ENCODE results near the gene WDR27.

Gene WDR27

DNA sequence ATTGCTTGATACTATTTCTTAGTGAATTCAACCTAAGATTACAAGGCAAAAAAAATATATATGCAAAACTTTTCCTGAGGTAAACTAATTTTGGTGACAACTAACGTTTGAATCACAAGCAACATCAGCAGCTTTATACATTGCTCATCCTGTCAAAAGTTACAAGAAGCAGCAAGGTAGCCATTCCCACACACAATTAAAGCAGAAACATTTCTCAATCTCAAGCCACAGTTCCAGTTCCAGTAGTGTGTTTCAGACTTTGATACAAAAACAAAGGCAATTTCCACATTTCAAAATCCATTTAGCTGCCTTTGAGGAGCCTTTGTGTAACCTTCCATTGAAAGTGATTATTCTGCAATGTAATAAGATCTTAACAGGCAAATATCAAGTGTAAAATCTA is 191.0 kb downstream of the WDR27 start:
- no peak for DNase-seq (ENCODE audit: low spot score)
- TF ChIP-seq, protein P1, sequence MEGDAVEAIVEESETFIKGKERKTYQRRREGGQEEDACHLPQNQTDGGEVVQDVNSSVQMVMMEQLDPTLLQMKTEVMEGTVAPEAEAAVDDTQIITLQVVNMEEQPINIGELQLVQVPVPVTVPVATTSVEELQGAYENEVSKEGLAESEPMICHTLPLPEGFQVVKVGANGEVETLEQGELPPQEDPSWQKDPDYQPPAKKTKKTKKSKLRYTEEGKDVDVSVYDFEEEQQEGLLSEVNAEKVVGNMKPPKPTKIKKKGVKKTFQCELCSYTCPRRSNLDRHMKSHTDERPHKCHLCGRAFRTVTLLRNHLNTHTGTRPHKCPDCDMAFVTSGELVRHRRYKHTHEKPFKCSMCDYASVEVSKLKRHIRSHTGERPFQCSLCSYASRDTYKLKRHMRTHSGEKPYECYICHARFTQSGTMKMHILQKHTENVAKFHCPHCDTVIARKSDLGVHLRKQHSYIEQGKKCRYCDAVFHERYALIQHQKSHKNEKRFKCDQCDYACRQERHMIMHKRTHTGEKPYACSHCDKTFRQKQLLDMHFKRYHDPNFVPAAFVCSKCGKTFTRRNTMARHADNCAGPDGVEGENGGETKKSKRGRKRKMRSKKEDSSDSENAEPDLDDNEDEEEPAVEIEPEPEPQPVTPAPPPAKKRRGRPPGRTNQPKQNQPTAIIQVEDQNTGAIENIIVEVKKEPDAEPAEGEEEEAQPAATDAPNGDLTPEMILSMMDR (conservative IDR thresholded peaks at IDR 0.05; ENCODE audit: low read depth): no peak
- H3K27ac ChIP-seq: no peak overlapping the region
- ChIA-PET POLR2A (ENCODE audit: low non-redundant PET) (no interaction called here), CTCF (no interaction called here)

DNA sequence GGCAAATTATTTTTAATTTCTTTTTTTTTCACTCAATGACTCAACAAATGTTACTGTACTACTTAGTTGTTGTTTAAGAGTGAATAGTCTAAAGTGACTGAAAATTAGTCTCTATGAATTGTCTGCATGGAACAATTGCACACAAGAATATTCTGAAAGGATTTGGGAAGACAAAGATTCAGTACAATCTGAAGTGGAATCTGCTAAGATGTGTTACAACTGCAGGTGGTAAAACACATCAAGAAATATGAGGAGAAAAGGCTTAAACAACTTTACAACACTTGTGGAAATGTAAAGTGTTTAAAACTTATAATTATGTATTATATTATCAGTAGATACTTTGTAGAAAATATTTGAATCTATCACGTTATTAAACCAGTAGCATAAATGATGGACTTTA is 193.4 kb downstream of the WDR27 start:
- no peak overlapping the region for H3K27ac ChIP-seq
- no peak for DNase-seq (ENCODE audit: low spot score)
- POLR2A ChIA-PET (ENCODE audit: low non-redundant PET): no interaction called here
- TF ChIP-seq, protein P1 (conservative IDR thresholded peaks at IDR 0.05; ENCODE audit: low read depth): no peak
- CTCF ChIA-PET: interaction anchor here (0.6 kb wide), 2 partner anchors 509 to 572 kb away, joined by 3 read pairs; no protein-coding TSS in a partner anchor

DNA sequence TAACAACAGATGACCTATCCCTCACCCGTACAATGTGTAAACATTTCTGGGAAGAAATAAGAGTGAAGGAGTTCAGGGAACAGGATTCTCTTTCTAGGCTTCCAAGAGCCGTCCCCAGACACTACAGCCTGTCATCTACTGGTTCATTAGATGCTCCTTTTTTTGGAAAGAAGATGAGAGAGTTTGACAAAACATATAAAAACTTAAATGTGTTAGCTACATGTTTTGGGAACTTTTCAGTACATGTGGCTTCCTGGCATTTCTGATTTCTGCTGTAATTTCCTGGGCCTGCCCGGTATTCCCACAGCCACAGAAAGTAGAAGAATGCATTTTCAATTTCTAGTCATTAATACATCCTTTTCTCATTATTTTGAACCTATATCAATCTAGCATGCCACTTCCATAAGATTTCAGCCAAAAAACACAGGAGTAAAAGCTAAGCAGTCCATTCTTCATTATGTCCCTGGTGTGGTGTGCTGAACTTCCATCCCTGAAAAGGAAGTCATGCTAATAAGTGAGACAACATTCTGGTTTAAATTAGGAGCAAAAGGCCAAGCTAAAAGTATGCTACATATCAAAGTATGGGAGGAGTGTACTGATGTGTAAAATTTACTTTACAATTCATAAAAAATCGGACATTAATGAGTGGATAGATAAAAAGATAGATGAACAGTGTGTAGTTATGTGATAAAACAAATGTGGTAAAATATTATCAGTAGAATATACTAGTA is 198.2 kb downstream of the WDR27 start:
- POLR2A ChIA-PET (ENCODE audit: low non-redundant PET): no interaction called here
- CTCF ChIA-PET: interaction anchor here (0.7 kb wide), 1 partner anchor 1148 kb away, joined by 3 read pairs; no protein-coding TSS in a partner anchor
- H3K27ac ChIP-seq: no peak overlapping the region
- TF ChIP-seq, protein P1 (conservative IDR thresholded peaks at IDR 0.05; ENCODE audit: low read depth): no peak
- DNase-seq (ENCODE audit: low spot score): no peak

DNA sequence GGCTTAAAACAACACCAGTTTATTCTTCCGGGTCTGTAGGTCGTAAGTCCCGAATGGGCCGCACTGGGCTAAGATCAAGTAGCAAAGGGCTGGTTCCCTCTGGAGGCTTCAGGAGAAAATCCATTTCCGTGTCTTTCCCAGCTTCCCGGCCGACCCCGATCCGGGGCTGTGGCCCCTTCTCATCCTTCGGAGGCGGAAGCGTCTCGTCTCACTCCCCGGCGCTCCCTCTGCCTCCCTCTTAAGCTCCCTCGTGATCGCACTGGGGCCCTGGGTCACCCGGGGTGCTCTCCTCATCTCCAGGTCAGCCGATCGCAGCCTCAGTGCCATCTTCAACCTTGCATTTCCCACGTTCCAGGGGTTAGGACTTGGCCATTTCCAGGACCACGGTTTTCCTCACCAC is 199.4 kb downstream of the WDR27 start:
- POLR2A ChIA-PET (ENCODE audit: low non-redundant PET): no interaction called here
- TF ChIP-seq, protein P1 (conservative IDR thresholded peaks at IDR 0.05; ENCODE audit: low read depth): no peak
- CTCF ChIA-PET: interaction anchor here (0.7 kb wide), 1 partner anchor 1147 kb away, joined by 3 read pairs; no protein-coding TSS in a partner anchor
- no peak overlapping the region for H3K27ac ChIP-seq
- DNase-seq (ENCODE audit: low spot score): no peak

DNA sequence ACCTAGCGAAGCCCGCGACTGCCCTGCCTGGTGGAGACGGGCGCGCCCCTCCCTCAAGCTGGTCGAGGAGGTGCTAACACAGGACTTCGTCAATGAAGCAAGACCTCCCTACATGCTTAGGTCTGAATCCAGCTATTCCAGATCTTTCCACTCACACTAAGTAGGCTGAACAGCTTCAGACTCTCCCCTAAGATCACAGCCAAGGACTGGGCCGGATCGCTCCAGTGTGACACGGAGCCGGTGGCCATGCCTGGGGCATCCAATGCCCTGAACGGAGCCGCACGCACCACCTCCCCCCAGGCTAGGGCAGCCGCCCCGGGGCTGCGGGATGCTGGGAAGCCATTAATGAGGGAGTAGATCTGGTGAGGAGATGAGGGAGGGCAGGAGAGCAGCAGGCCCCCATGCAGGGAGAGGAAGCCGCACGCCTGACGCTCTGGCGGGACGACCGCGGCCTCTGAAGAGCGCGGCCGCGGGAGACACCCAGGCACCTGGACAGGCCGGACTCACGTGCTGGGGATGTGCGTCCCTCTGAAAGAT is 200.0 kb downstream of the WDR27 start:
- no peak for DNase-seq (ENCODE audit: low spot score)
- ChIA-PET POLR2A (ENCODE audit: low non-redundant PET) (interaction anchor here (0.5 kb wide), 1 partner anchor 258 kb away, joined by 3 read pairs; no protein-coding TSS in a partner anchor), CTCF (no interaction called here)
- TF ChIP-seq, protein P1 (conservative IDR thresholded peaks at IDR 0.05; ENCODE audit: low read depth): no peak
- H3K27ac ChIP-seq: no peak overlapping the region

DNA sequence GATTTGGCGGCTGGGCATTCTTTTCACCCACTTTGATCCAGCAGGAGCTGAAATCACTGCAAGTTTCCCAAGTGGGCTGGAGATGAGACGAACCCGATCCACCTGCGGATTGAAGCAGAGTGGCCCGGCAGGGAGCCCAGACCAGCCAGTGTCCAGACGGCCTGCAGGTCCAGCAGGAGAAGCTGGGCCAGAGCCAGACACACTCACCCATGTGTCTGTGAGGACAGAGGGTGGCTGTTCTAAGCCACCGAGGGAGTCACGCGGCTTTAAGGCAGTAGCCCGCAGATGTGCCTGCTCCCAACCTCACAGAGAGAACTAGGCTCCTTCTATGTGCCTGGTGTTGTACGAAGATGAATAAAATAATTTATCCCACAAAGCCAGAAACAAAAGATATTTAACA is 200.7 kb downstream of the WDR27 start:
- no peak for DNase-seq (ENCODE audit: low spot score)
- CTCF ChIA-PET: no interaction called here
- TF ChIP-seq, protein P1 (conservative IDR thresholded peaks at IDR 0.05; ENCODE audit: low read depth): no peak
- POLR2A ChIA-PET (ENCODE audit: low non-redundant PET): interaction anchor here (0.5 kb wide), 1 partner anchor 258 kb away, joined by 3 read pairs; no protein-coding TSS in a partner anchor
- H3K27ac ChIP-seq: no peak overlapping the region
